ENCODE results near the gene NUDT3. TPM values are rescaled to one million over a fixed set of nuclear protein-coding genes. Genes with fewer than 3 reads are reported as not detected.
A peak's percentile ranks its signal among the peaks of the same experiment; 100 is the strongest.

Gene NUDT3
- total and polyA plus RNA-seq, 9 of the 15 experiments (the other 6 are each of a cell fraction or from before 2014, with no cell fraction given) = 5.4 to 81.2 (median 56.4) TPM

DNA sequence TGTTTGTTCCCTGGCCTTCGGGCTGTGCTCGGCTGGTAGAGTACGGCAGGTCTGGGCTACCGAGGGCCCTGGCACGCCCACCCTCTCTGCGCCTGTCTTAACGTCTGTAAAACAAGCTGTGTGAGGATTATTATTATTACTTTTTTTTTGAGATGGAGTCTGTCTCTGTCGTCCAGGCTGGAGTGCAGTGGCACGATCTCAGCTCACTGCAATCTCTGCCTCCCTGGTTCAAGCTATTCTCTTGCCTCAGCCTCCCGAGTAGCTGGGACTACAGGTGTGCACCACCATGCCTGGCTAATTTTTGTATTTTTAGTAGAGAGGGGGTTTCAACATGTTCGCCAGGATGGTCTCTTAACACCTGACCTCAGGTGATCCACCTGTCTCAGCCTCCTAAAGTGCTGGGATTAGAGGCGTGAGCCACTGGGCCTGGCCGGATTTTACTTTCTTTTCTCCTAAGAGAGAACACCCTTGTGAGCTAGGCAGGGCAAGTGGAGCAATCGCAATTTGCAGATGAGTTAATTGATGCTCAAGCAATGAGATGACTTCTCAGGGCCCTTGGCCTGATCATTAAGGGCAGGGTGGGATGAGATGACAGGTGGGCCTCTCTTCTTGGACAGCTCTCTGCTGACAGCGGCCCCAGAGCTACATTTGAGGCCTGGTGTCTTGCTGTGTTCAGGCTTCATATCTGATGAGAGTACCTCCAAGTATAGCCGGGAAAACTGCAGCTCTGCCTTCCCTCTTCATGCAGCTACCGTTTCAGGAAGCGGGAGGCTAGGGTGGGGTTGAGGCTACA, 142.8 kb downstream of the NUDT3 start (continued):
- TF ChIP-seq, protein P1, sequence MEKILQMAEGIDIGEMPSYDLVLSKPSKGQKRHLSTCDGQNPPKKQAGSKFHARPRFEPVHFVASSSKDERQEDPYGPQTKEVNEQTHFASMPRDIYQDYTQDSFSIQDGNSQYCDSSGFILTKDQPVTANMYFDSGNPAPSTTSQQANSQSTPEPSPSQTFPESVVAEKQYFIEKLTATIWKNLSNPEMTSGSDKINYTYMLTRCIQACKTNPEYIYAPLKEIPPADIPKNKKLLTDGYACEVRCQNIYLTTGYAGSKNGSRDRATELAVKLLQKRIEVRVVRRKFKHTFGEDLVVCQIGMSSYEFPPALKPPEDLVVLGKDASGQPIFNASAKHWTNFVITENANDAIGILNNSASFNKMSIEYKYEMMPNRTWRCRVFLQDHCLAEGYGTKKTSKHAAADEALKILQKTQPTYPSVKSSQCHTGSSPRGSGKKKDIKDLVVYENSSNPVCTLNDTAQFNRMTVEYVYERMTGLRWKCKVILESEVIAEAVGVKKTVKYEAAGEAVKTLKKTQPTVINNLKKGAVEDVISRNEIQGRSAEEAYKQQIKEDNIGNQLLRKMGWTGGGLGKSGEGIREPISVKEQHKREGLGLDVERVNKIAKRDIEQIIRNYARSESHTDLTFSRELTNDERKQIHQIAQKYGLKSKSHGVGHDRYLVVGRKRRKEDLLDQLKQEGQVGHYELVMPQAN (IDR thresholded peaks at IDR 0.05; ENCODE audit: borderline replicate concordance) = 0 out of 2 replicates have a peak, but pooled peaks have one; percentile 37
- no peak for TF ChIP-seq PCBP2 (IDR thresholded peaks at IDR 0.05; ENCODE audit: low read depth, low read length, poor library complexity, severe bottlenecking)
- no peak for TF ChIP-seq ZNF766 (CRISPR knock-in tag; conservative IDR thresholded peaks at IDR 0.05)
- TF ChIP-seq KDM4B (IDR thresholded peaks at IDR 0.05; ENCODE audit: borderline replicate concordance in 2 of 2, low read depth in 1 of 2) = 0 out of 4 replicates have a peak, but pooled peaks of 1 of the 2 experiments have one; percentile 12
- 0 out of 2 replicates have a peak, but pooled peaks have one; percentile 42 for TF ChIP-seq HLTF (IDR thresholded peaks at IDR 0.05)
- TF ChIP-seq DMBX1 (CRISPR knock-in tag; IDR thresholded peaks at IDR 0.05; ENCODE audit: borderline replicate concordance) = 0 out of 2 replicates have a peak, but pooled peaks have one; percentile 37
- TF ChIP-seq, protein P2, sequence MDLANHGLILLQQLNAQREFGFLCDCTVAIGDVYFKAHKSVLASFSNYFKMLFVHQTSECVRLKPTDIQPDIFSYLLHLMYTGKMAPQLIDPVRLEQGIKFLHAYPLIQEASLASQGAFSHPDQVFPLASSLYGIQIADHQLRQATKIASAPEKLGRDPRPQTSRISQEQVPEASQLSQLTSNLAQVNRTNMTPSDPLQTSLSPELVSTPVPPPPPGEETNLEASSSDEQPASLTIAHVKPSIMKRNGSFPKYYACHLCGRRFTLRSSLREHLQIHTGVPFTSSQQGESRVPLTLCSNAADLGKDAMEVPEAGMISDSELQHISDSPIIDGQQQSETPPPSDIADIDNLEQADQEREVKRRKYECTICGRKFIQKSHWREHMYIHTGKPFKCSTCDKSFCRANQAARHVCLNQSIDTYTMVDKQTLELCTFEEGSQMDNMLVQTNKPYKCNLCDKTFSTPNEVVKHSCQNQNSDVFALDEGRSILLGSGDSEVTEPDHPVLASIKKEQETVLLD (IDR thresholded peaks at IDR 0.05) = 0 out of 2 replicates have a peak, but pooled peaks have one; percentile 42
- no peak for TF ChIP-seq SP2 (IDR thresholded peaks at IDR 0.05; ENCODE audit: extremely low read depth, low read depth, low read length, poor library complexity, severe bottlenecking)
- TF ChIP-seq, protein P3, sequence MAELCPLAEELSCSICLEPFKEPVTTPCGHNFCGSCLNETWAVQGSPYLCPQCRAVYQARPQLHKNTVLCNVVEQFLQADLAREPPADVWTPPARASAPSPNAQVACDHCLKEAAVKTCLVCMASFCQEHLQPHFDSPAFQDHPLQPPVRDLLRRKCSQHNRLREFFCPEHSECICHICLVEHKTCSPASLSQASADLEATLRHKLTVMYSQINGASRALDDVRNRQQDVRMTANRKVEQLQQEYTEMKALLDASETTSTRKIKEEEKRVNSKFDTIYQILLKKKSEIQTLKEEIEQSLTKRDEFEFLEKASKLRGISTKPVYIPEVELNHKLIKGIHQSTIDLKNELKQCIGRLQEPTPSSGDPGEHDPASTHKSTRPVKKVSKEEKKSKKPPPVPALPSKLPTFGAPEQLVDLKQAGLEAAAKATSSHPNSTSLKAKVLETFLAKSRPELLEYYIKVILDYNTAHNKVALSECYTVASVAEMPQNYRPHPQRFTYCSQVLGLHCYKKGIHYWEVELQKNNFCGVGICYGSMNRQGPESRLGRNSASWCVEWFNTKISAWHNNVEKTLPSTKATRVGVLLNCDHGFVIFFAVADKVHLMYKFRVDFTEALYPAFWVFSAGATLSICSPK (IDR thresholded peaks at IDR 0.05; ENCODE audit: borderline replicate concordance) = 0 out of 2 replicates have a peak, but pooled peaks have one; percentile 27
- TF ChIP-seq ZEB2 (IDR thresholded peaks at IDR 0.05) = 0 out of 2 replicates have a peak, but pooled peaks have one; percentile 47
- TF ChIP-seq, protein P4, sequence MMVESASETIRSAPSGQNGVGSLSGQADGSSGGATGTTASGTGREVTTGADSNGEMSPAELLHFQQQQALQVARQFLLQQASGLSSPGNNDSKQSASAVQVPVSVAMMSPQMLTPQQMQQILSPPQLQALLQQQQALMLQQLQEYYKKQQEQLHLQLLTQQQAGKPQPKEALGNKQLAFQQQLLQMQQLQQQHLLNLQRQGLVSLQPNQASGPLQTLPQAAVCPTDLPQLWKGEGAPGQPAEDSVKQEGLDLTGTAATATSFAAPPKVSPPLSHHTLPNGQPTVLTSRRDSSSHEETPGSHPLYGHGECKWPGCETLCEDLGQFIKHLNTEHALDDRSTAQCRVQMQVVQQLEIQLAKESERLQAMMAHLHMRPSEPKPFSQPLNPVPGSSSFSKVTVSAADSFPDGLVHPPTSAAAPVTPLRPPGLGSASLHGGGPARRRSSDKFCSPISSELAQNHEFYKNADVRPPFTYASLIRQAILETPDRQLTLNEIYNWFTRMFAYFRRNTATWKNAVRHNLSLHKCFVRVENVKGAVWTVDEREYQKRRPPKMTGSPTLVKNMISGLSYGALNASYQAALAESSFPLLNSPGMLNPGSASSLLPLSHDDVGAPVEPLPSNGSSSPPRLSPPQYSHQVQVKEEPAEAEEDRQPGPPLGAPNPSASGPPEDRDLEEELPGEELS (CRISPR knock-in tag; IDR thresholded peaks at IDR 0.05; ENCODE audit: borderline replicate concordance) = 0 out of 2 replicates have a peak, but pooled peaks have one; percentile 27
- no peak for TF ChIP-seq XRCC4 (IDR thresholded peaks at IDR 0.05; ENCODE audit: extremely low read depth, insufficient read depth, insufficient read length)
- no peak for TF ChIP-seq MAFK (IDR thresholded peaks at IDR 0.05; ENCODE audit: low read length)
- peak; percentile 87; the same call in 1 of the 2 replicates for TF ChIP-seq BCOR (IDR thresholded peaks at IDR 0.05)
- TF ChIP-seq SMAD3 (CRISPR knock-in tag; conservative IDR thresholded peaks at IDR 0.05) = 0 out of 2 replicates have a peak, but pooled peaks have one; percentile 11
- no peak for TF ChIP-seq GABPB1 (CRISPR knock-in tag; IDR thresholded peaks at IDR 0.05)
- peak; percentile 21; the same call in 1 of the 2 replicates for TF ChIP-seq GABPA (tag; conservative IDR thresholded peaks at IDR 0.05; ENCODE audit: low read depth)
- no peak for TF ChIP-seq HNRNPUL1 (IDR thresholded peaks at IDR 0.05; ENCODE audit: low read length)
